GM19324 (cell line): ENCODE data around the gene KRT72.

Source experiments
- ATAC-seq: cut with Tn5 transposase; IDR thresholded peaks from one replicate; pipeline ENCODE4 v1.9.1; 2021; ENCODE audit warnings: mild to moderate bottlenecking, moderate library complexity; ENCODE audit not compliant: unreplicated experiment, low FRiP score

Gene KRT72

DNA sequence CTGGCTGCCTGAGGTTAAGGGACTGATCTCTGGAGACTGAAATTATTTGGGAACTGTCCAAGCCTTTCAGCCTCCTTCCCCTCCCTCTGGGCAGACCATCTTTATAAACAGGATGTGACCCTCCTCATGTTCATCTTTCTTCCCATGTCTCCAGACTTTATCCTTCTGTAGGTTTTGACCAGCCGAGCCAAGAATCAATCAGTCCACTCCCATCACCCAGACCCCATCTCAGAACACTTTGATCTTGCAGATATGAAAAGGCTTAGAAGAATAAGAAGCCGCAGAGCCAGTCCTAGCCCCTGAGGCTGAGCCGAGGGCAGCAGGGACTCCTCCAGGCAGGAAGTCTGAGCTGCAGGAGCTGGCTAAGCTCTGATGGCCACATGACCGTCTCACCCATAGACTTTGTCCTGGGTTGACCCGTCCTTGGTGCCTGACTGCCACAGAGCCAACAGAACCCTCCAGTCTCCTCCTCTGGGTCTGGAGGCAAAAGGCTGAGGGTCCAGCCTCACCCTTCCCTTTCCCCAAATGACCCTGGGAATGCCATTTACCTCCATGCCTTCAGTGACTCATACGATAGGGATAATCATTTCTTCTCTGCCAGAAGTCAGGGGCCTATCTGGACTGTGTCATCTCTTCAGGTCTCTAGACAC lies 49.9 kb downstream of the KRT72 start:
- ATAC-seq: no peak

GRCh38 chr12:52546126-52546525 lies 55.1 kb downstream of the KRT72 start:
- no peak for ATAC-seq

- ATAC-seq: no peak
Observed at GRCh38 chr12:52543985-52544883, 57.0 kb downstream of the KRT72 start.

DNA sequence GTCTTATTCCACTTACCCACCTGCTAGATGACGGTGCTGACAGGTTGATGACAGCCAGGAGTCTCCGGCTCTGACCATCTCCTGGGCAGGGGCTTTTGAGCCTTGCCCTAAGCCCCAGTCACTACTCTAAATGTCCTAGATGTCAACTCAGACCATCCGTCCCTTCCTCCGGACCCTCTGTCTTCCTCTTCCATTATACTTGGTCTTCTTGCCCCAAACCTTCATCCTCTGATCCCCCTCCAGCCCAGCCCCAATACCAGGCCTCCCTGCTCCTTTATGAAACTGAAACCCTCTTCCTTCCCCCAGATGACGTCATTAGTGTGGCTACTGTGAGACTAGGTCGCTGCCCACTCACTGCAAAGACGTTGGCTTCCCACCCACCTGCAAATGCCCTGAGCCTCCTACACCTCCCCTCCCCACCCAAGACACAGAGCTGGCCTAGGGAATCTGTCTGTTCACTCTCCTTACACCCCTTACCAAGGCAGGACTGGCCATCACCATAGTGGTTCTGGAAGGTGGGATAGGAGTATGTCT lies 58.4 kb downstream of the KRT72 start:
- ATAC-seq: no peak

DNA sequence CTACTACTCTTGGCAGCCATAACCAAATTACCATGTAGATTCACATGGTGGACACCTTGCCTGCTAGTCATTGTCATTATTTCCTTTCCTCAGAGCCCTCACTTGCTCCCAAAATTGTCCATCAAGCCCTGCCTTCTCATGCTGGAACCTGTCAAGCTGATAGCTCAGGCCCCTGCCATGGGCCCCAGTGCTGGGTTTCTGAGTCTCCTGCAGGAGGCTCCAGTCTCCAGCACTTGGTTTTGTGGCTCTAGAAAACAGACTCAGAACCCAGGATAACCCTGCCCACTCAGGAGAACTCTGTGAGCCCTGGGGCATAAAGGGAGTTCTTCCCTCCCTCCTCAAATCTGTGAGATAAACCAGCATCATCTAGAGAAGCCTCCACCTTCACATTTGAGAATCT lies 59.1 kb downstream of the KRT72 start:
- no peak for ATAC-seq

DNA sequence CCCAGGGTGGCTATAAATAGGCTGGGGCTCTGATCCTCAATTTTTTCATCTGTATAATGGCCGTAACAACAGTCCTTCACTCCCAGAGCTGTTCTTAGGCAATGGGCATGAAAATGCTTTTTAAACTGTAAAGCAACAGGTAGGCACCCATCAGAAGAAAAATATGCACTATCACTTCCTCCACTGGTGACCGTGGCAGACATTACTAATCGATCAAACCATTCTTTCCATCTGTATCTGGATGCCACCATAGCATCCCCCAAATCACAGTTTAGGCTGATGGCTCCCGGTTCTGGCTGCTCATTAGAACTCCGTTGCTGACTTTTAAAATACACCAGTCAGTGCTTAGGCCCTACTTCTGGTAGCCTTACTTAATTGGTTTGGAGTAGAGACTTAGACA lies 59.6 kb downstream of the KRT72 start:
- ATAC-seq: no peak

DNA sequence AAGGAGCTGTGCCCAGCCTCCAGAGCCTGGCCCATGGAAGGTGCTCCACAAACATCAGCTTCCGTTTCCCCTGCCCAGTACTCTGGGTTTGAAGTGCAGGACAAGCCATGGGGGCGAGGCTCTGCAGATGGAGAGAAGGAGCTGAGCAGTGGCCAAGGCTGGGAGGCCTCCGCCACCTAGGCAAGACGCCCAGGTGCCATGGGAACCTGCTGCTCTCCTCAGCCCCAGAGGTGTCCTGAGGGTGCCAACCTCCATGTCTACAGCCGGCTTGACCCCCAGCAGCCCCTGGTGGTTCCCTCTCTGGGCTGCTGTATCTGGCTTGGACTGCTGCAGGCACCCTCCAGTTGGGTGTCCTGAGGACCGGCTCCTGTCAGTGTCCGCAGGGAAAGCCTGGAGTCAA lies 60.7 kb downstream of the KRT72 start:
- no peak for ATAC-seq

DNA sequence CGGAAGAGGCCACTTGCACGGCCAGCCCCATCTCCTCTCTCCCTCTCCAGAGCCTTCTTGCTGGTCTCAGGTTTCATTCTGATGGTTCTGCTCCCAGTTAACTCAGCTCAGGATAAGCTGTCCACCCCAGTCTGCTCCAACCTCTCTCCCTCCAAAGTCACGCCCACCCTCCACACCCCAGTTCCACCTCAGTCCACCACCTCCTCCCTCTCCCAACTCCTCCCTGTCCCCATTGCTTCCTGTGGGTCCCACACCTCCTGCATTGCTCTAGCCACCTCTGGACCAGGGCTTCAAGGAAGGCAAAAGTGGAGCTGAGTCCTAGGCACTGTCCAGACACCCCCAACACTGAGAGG lies 61.5 kb downstream of the KRT72 start:
- no peak for ATAC-seq

DNA sequence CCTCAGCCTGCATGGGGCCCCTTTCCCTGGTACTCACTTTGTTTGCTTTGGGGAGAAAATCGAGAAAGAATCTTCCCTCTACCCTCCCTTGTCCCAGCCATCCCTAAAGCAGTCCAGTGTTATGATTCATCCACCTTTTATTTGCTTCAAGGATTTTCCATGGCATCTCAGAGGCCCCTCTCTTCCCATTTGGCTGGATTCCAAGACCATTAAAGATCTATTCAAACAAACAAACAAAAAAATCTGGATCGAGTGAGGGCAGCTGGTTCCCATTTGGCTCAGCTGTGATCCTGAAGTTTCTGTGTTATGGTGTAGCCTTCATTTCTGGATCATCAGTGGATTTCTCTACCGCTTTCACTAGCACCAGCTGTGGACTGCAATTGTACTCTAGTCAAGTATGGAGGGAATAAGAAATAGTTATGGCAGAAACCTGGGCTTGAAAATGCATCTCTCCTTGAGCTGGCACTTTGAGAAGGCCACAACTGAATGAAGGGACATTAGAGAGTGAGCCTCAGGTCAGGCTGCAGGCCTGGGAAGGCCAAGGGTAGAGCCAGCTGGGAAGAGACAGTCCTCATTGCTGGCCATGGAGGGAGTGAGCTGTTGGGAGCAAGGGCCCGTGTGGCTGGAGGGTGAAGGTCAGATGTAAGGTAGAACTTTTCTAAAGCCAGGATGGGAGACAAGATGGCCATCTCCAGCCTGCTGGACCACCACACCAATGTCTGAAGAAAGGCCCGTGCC lies 62.0 kb downstream of the KRT72 start:
- no peak for ATAC-seq

DNA sequence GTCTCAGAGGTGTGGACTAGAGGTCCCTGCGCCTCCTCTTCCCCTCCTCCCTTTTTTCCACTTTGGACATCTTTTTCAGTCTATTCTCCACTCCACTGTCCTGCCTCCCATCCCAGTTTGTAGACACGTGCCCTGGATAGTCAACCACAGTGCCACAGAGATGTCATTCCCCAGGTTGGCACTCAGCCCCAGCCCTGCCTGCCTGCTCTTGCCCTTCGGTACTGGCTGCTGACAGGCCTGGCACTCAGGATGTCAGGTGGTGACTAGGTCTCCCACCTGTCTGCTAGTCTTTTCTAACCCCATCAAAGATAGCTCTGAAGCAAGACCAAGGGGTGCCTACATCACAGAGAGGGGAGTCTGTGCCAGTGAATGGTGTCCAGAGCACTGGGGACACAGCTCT lies 64.2 kb downstream of the KRT72 start:
- ATAC-seq: no peak
